ENCODE measurements around the gene TOMM34. TPM values are rescaled to one million over a fixed set of nuclear protein-coding genes. Genes with fewer than 3 reads are reported as not detected.

TOMM34 gene
- total and polyA plus RNA-seq, 9 of the 15 experiments (the other 6 are each of a cell fraction or from before 2014, with no cell fraction given) = 18.1 to 69.4 (median 41.7) TPM

DNA sequence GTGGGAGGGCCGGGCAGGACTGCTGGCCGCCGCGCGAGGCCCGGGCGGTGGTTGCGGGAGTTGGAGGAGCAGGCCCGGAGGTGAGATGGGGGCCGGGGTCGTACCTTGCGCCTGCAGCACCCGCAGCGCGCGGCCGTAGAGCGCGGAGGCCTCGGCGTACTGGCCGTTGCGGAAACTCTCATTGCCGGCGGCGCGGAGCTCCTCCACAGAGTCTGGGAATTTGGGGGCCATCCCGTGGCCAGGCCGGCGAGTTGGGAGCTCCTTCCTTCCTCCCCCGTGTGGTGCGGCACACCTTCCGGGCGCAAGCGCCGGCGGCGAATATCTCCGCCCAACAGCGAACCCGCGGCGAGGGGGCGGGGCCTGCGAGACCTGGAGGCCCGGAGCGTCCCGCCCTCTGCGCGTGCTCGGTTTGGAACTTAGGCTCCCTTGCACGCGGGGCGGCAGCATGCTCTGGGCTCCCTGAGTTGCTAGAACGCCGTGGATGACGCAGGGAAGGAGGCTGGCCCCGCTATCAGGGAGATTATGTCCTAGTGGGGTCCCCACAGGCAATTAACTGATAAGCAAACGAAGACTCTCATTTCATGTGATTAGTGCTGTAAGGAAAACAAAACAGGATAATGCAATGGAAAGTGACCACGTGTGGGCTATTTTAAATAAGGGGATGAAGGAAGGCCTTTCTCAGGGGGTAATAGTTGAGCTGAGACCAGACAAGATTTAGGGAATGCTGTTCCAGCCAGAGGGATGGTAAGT, at the start of gene TOMM34 (continued):
- TF ChIP-seq, protein P1, sequence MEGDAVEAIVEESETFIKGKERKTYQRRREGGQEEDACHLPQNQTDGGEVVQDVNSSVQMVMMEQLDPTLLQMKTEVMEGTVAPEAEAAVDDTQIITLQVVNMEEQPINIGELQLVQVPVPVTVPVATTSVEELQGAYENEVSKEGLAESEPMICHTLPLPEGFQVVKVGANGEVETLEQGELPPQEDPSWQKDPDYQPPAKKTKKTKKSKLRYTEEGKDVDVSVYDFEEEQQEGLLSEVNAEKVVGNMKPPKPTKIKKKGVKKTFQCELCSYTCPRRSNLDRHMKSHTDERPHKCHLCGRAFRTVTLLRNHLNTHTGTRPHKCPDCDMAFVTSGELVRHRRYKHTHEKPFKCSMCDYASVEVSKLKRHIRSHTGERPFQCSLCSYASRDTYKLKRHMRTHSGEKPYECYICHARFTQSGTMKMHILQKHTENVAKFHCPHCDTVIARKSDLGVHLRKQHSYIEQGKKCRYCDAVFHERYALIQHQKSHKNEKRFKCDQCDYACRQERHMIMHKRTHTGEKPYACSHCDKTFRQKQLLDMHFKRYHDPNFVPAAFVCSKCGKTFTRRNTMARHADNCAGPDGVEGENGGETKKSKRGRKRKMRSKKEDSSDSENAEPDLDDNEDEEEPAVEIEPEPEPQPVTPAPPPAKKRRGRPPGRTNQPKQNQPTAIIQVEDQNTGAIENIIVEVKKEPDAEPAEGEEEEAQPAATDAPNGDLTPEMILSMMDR (IDR thresholded peaks at IDR 0.05 in 2 of 3, conservative IDR thresholded peaks at IDR 0.05 in 1 of 3; ENCODE audit: insufficient read depth in 2 of 3, low read depth in 1 of 3, low read length in 3 of 3) = no peak; a peak in 1 of 6 replicates
- TF ChIP-seq, protein P2, sequence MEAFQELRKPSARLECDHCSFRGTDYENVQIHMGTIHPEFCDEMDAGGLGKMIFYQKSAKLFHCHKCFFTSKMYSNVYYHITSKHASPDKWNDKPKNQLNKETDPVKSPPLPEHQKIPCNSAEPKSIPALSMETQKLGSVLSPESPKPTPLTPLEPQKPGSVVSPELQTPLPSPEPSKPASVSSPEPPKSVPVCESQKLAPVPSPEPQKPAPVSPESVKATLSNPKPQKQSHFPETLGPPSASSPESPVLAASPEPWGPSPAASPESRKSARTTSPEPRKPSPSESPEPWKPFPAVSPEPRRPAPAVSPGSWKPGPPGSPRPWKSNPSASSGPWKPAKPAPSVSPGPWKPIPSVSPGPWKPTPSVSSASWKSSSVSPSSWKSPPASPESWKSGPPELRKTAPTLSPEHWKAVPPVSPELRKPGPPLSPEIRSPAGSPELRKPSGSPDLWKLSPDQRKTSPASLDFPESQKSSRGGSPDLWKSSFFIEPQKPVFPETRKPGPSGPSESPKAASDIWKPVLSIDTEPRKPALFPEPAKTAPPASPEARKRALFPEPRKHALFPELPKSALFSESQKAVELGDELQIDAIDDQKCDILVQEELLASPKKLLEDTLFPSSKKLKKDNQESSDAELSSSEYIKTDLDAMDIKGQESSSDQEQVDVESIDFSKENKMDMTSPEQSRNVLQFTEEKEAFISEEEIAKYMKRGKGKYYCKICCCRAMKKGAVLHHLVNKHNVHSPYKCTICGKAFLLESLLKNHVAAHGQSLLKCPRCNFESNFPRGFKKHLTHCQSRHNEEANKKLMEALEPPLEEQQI (IDR thresholded peaks at IDR 0.05) = no peak
- TF ChIP-seq SMARCC2 (IDR thresholded peaks at IDR 0.05; ENCODE audit: low read depth) (0 out of 2 replicates have a peak, but pooled peaks have one; percentile 20), ZEB2 (IDR thresholded peaks at IDR 0.05) (0 out of 2 replicates have a peak, but pooled peaks have one; percentile 8), ARID1B (IDR thresholded peaks at IDR 0.05) (peak; percentile 69), RNF2 (IDR thresholded peaks at IDR 0.05) (peak; percentile 62), TEAD4 (IDR thresholded peaks at IDR 0.05; ENCODE audit: low read length) (no peak), TEAD4 (CRISPR knock-in tag; IDR thresholded peaks at IDR 0.05; ENCODE audit: borderline replicate concordance) (peak; percentile 62; the same call in 1 of the 2 replicates), ETV5 (CRISPR knock-in tag; IDR thresholded peaks at IDR 0.05; ENCODE audit: low read depth) (peak; percentile 65), RAD21 (CRISPR knock-in tag; conservative IDR thresholded peaks at IDR 0.05 in 1 of 2, IDR thresholded peaks at IDR 0.05 in 1 of 2) (no peak), RBM14 (IDR thresholded peaks at IDR 0.05; ENCODE audit: borderline replicate concordance, insufficient read depth, low read depth, low read length) (no peak), TCF7 (IDR thresholded peaks at IDR 0.05; ENCODE audit: borderline replicate concordance) (no peak), SUPT5H (IDR thresholded peaks at IDR 0.05) (peak; percentile 86), RAD51 (IDR thresholded peaks at IDR 0.05; ENCODE audit: borderline replicate concordance, low read depth) (0 out of 2 replicates have a peak, but pooled peaks have one; percentile 13), NCOA1 (IDR thresholded peaks at IDR 0.05; ENCODE audit: low read depth) (no peak)
- TF ChIP-seq, protein P3, sequence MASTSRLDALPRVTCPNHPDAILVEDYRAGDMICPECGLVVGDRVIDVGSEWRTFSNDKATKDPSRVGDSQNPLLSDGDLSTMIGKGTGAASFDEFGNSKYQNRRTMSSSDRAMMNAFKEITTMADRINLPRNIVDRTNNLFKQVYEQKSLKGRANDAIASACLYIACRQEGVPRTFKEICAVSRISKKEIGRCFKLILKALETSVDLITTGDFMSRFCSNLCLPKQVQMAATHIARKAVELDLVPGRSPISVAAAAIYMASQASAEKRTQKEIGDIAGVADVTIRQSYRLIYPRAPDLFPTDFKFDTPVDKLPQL (IDR thresholded peaks at IDR 0.05; ENCODE audit: extremely low read depth, insufficient read length) = no peak
- TF ChIP-seq, protein P4, sequence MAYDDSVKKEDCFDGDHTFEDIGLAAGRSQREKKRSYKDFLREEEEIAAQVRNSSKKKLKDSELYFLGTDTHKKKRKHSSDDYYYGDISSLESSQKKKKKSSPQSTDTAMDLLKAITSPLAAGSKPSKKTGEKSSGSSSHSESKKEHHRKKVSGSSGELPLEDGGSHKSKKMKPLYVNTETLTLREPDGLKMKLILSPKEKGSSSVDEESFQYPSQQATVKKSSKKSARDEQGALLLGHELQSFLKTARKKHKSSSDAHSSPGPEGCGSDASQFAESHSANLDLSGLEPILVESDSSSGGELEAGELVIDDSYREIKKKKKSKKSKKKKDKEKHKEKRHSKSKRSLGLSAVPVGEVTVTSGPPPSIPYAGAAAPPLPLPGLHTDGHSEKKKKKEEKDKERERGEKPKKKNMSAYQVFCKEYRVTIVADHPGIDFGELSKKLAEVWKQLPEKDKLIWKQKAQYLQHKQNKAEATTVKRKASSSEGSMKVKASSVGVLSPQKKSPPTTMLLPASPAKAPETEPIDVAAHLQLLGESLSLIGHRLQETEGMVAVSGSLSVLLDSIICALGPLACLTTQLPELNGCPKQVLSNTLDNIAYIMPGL (CRISPR knock-in tag; IDR thresholded peaks at IDR 0.05) = peak; percentile 65; the same call in 1 of the 2 replicates
- TF ChIP-seq, protein P5, sequence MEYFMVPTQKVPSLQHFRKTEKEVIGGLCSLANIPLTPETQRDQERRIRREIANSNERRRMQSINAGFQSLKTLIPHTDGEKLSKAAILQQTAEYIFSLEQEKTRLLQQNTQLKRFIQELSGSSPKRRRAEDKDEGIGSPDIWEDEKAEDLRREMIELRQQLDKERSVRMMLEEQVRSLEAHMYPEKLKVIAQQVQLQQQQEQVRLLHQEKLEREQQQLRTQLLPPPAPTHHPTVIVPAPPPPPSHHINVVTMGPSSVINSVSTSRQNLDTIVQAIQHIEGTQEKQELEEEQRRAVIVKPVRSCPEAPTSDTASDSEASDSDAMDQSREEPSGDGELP (CRISPR knock-in tag; IDR thresholded peaks at IDR 0.05; ENCODE audit: borderline replicate concordance) = peak; percentile 73
- TF ChIP-seq, protein P6, sequence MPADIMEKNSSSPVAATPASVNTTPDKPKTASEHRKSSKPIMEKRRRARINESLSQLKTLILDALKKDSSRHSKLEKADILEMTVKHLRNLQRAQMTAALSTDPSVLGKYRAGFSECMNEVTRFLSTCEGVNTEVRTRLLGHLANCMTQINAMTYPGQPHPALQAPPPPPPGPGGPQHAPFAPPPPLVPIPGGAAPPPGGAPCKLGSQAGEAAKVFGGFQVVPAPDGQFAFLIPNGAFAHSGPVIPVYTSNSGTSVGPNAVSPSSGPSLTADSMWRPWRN (IDR thresholded peaks at IDR 0.05; ENCODE audit: low read depth) = peak; percentile 83
